ENCODE measurements around the gene LUC7L. TPM values are rescaled to one million over a fixed set of nuclear protein-coding genes. Genes with fewer than 3 reads are reported as not detected.
"Not testable (repeated sequence)": the region's sequence is repeated elsewhere in the genome, so short reads cannot be mapped to it uniquely, and the experiment has no call there.

The LUC7L gene
- total and polyA plus RNA-seq, 8 donors, result 77.5 to 221 (median 110) TPM

- no peak overlapping the region for H3K4me3 ChIP-seq
- peaks cover 5 to 31% (median 16%) of the 10 kb centered on the region in 4 donors for H3K4me1 ChIP-seq
- intact Hi-C loops (cut with DNase I; ENCODE audit: low total_unique reads), result no loop called here
- no peaks in the 10 kb centered on the region for H3K36me3 ChIP-seq
- DNase-seq, result no peak
- no peak overlapping the region for H3K27ac ChIP-seq
- WGBS, 5 donors, result 16 to 28% (median 19%) methylated on average over 7 to 8 of the region's 8 CpGs
- H3K27me3 ChIP-seq, result peaks cover 33 to 86% (median 72%) of the 10 kb centered on the region in 3 donors
- TF ChIP-seq POLR2A (IDR thresholded peaks at IDR 0.05) (no peak), POLR2AphosphoS5 (IDR thresholded peaks at IDR 0.05) (no peak), CTCF (IDR thresholded peaks at IDR 0.05) (no peak), EP300 (IDR thresholded peaks at IDR 0.05) (no peak)
- no peaks in the 10 kb centered on the region for H3K9me3 ChIP-seq
Measured at GRCh38 chr16:175011-175949, 54.0 kb downstream of the LUC7L start.

DNA sequence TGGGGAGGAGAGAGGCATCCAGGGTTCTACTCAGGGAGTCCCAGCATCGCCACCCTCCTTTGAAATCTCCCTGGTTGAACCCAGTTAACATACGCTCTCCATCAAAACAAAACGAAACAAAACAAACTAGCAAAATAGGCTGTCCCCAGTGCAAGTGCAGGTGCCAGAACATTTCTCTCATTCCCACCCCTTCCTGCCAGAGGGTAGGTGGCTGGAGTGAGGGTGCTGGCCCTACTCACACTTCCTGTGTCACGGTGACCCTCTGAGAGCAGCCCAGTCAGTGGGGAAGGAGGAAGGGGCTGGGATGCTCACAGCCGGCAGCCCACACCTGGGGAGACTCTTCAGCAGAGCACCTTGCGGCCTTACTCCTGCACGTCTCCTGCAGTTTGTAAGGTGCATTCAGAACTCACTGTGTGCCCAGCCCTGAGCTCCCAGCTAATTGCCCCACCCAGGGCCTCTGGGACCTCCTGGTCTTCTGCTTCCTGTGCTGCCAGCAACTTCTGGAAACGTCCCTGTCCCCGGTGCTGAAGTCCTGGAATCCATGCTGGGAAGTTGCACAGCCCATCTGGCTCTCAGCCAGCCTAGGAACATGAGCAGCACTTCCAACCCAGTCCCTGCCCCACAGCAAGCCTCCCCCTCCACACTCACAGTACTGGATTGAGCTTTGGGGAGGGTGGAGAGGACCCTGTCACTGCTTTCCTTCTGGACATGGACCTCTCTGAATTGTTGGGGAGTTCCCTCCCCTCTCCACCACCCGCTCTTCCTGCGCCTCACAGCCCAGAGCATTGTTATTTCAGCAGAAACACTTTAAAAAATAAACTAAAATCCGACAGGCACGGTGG lies 55.1 kb downstream of the LUC7L start:
- peak; percentile 38 to 69 for DNase-seq
- intact Hi-C loops (cut with DNase I; ENCODE audit: low total_unique reads); H3K27ac ChIP-seq; H3K9me3 ChIP-seq; H3K36me3 ChIP-seq; H3K4me3 ChIP-seq: not testable (repeated sequence)
- WGBS, 5 donors, result 14 to 26% (median 21%) methylated on average over 4 to 8 of the region's 13 CpGs
- Histone ChIP-seq H3K27me3 (peaks cover 22 to 86% (median 67%) of the 10 kb centered on the region in 3 donors), H3K4me1 (peaks cover 0 to 25% (median 10%) of the 10 kb centered on the region in 4 donors)

DNA sequence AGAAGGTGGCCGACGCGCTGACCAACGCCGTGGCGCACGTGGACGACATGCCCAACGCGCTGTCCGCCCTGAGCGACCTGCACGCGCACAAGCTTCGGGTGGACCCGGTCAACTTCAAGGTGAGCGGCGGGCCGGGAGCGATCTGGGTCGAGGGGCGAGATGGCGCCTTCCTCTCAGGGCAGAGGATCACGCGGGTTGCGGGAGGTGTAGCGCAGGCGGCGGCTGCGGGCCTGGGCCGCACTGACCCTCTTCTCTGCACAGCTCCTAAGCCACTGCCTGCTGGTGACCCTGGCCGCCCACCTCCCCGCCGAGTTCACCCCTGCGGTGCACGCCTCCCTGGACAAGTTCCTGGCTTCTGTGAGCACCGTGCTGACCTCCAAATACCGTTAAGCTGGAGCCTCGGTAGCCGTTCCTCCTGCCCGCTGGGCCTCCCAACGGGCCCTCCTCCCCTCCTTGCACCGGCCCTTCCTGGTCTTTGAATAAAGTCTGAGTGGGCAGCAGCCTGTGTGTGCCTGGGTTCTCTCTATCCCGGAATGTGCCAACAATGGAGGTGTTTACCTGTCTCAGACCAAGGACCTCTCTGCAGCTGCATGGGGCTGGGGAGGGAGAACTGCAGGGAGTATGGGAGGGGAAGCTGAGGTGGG lies 55.9 kb downstream of the LUC7L start:
- H3K27ac ChIP-seq; DNase-seq; H3K36me3 ChIP-seq; H3K9me3 ChIP-seq; intact Hi-C loops (cut with DNase I; ENCODE audit: low total_unique reads); H3K4me3 ChIP-seq: not testable (repeated sequence)
- Histone ChIP-seq H3K4me1 (peaks cover 0 to 25% (median 12%) of the 10 kb centered on the region in 4 donors), H3K27me3 (peaks cover 14 to 86% (median 67%) of the 10 kb centered on the region in 3 donors)
- WGBS, 5 donors, result 7 to 13% (median 10%) methylated on average over 4 to 30 of the region's 44 CpGs

GRCh38 chr16:172374-172941 lies 56.8 kb downstream of the LUC7L start, which contains the start of gene HBA2:
HBA2 (plus strand) TSS chr16:172876; CDS start chr16:172913, 37 bp downstream.
- H3K27me3 ChIP-seq, result peaks cover 15 to 86% (median 67%) of the 10 kb centered on the region in 3 donors
- WGBS, 5 donors, result no CpG with 5 or more reads among the region's 74 CpGs
- intact Hi-C loops (cut with DNase I; ENCODE audit: low total_unique reads), result not testable (repeated sequence)

GRCh38 chr16:170788-171187 lies 58.5 kb downstream of the LUC7L start:
- 41 to 95% (median 61%) methylated on average over 1 of the region's 1 CpG for WGBS, 5 donors
- Histone ChIP-seq H3K36me3 (no peaks in the 10 kb centered on the region), H3K9me3 (no peaks in the 10 kb centered on the region), H3K4me1 (peaks cover 7 to 24% (median 14%) of the 10 kb centered on the region in 4 donors), H3K4me3 (no peak overlapping the region), H3K27me3 (peaks cover 30 to 92% (median 74%) of the 10 kb centered on the region in 3 donors), H3K27ac (no peak overlapping the region)
- intact Hi-C loops (cut with DNase I; ENCODE audit: low total_unique reads), result no loop called here
- DNase-seq, result no peak
- TF ChIP-seq EP300 (IDR thresholded peaks at IDR 0.05) (no peak), POLR2A (IDR thresholded peaks at IDR 0.05) (no peak), CTCF (IDR thresholded peaks at IDR 0.05) (no peak), POLR2AphosphoS5 (IDR thresholded peaks at IDR 0.05) (no peak)

More at GRCh38 chr16:172374-172941, 56.8 kb downstream of the LUC7L start, which contains the start of gene HBA2:
- not testable (repeated sequence) for H3K9me3 ChIP-seq, DNase-seq, H3K27ac ChIP-seq, H3K36me3 ChIP-seq, H3K4me3 ChIP-seq
- H3K4me1 ChIP-seq, result peaks cover 0 to 19% (median 12%) of the 10 kb centered on the region in 4 donors

- DNase-seq, result peak in 1 of 2 donors; percentile 52
- intact Hi-C loops (cut with DNase I; ENCODE audit: low total_unique reads); H3K27ac ChIP-seq; H3K36me3 ChIP-seq; H3K4me3 ChIP-seq; H3K9me3 ChIP-seq: not testable (repeated sequence)
- peaks cover 30 to 92% (median 74%) of the 10 kb centered on the region in 3 donors for H3K27me3 ChIP-seq
- peaks cover 14 to 27% (median 19%) of the 10 kb centered on the region in 4 donors for H3K4me1 ChIP-seq
- WGBS, 5 donors, result 2 to 8% (median 3%) methylated on average over 5 of the region's 5 CpGs
Measured at GRCh38 chr16:170088-170507, 59.2 kb downstream of the LUC7L start.
